Stimulated activated CD4-positive, alpha-beta T cell treated with anti-CD3 and anti-CD28 coated beads, Interleukin-4, amount 100 ng/mL, for 24 hours (primary cell): Measurements from ENCODE around the gene ATP2C2.
"Not testable (repeated sequence)": the region's sequence is repeated elsewhere in the genome, so short reads cannot be mapped to it uniquely, and the experiment has no call there.

Source experiments
- DNase-seq: peaks from one replicate; pipeline ENCODE4 v3.0.0-alpha.2; 2020

Gene ATP2C2

GRCh38 chr16:84367750-84368307 is 509 bp upstream of the ATP2C2 start:
- no peak for DNase-seq

GRCh38 chr16:84369105-84369504 is 767 bp downstream of the ATP2C2 start:
- no peak for DNase-seq

GRCh38 chr16:84369938-84370627 is 1.7 kb downstream of the ATP2C2 start:
- DNase-seq = no peak

- no peak for DNase-seq
These were observed 2.6 kb downstream of the ATP2C2 start for GRCh38 chr16:84370723-84371552.

GRCh38 chr16:84371553-84371865 is 3.2 kb downstream of the ATP2C2 start:
- no peak for DNase-seq

GRCh38 chr16:84373907-84374489 is 5.7 kb downstream of the ATP2C2 start:
- DNase-seq = no peak

- no peak for DNase-seq
These were observed 9.8 kb downstream of the ATP2C2 start for GRCh38 chr16:84378099-84378498.

- DNase-seq = no peak
These were observed 10.2 kb downstream of the ATP2C2 start for GRCh38 chr16:84378567-84378966.

- no peak for DNase-seq
These were observed 10.8 kb downstream of the ATP2C2 start for GRCh38 chr16:84379008-84379708.

GRCh38 chr16:84379709-84380362 is 11.5 kb downstream of the ATP2C2 start:
- DNase-seq = no peak

GRCh38 chr16:84380405-84380804 is 12.1 kb downstream of the ATP2C2 start:
- no peak for DNase-seq

- DNase-seq = no peak
These were observed 14.1 kb downstream of the ATP2C2 start for GRCh38 chr16:84382396-84382795.

GRCh38 chr16:84383106-84383505 is 14.8 kb downstream of the ATP2C2 start:
- no peak for DNase-seq

- DNase-seq = no peak
These were observed 17.7 kb downstream of the ATP2C2 start for GRCh38 chr16:84386047-84386446.

- no peak for DNase-seq
These were observed 18.7 kb downstream of the ATP2C2 start for GRCh38 chr16:84387021-84387420.

- no peak for DNase-seq
These were observed 21.9 kb downstream of the ATP2C2 start for GRCh38 chr16:84390131-84390785.

GRCh38 chr16:84391151-84392030 is 23.1 kb downstream of the ATP2C2 start:
- DNase-seq = no peak

GRCh38 chr16:84392031-84392360 is 23.7 kb downstream of the ATP2C2 start:
- no peak for DNase-seq

- not testable (repeated sequence) for DNase-seq
These were observed 27.7 kb downstream of the ATP2C2 start for GRCh38 chr16:84396082-84396481.

GRCh38 chr16:84396537-84397008 is 28.2 kb downstream of the ATP2C2 start:
- DNase-seq = no peak

GRCh38 chr16:84397090-84397489 is 28.8 kb downstream of the ATP2C2 start:
- DNase-seq = no peak
